Panc1 (cell line): ENCODE measurements around the gene SYF2. TPM values are rescaled to one million over a fixed set of nuclear protein-coding genes. Genes with fewer than 3 reads are reported as not detected.

ENCODE experiments used
- ATAC-seq: fragments of 200-7000 bp; cut with Tn5 transposase; 2 replicates; pipeline ENCODE4 v1.9.1; 2020; ENCODE audit warnings: mild to moderate bottlenecking, moderate library complexity
- BruUV-seq: library from RNA; stranded (reverse); fragments of 400-500 nt; replicated peaks from 2 replicates; lab custom pipeline; 2021; lab: Mats Ljungman, UMichigan
- CTCF ChIA-PET: fragments of 300-600 bp; sonication (Branson Sonifier 250); formaldehyde crosslinking; loops from one replicate; lab custom pipeline; 2022; ENCODE audit warnings: antibody characterized with exemption; lab: Charles Lee
- POLR2A ChIA-PET: fragments of 300-600 bp; sonication (Branson Sonifier 250); formaldehyde crosslinking; loops from one replicate; lab custom pipeline; 2022; ENCODE audit warnings: antibody characterized with exemption; lab: Charles Lee
- DNase-seq: peaks from one replicate; pipeline ENCODE4 v3.0.0-alpha.2; 2010; ENCODE audit warnings: low read depth, low spot score
- H3K27ac ChIP-seq: 2 replicates; pipeline ENCODE4 v1.5.1; 2011; ENCODE audit warnings: mild to moderate bottlenecking, low read length, inconsistent platforms
- H3K27me3 ChIP-seq: fragments of 200-500 bp; sonication (Bioruptor generic); 2 replicates; pipeline ENCODE4 v1.6.0; 2014; ENCODE audit warnings: low read length, inconsistent platforms; ENCODE audit not compliant: control insufficient read depth, insufficient read depth
- H3K36me3 ChIP-seq: fragments of 200-500 bp; sonication (Bioruptor generic); 2 replicates; pipeline ENCODE4 v1.5.1; 2014; ENCODE audit warnings: inconsistent platforms, mild to moderate bottlenecking, low read length, moderate library complexity; ENCODE audit not compliant: control insufficient read depth, insufficient read depth
- H3K4me1 ChIP-seq: 2 replicates; pipeline ENCODE4 v1.5.1; 2011; ENCODE audit warnings: inconsistent platforms, mild to moderate bottlenecking, low read length, moderate library complexity; ENCODE audit not compliant: control insufficient read depth, insufficient read depth
- H3K4me3 ChIP-seq, 2 experiments: 2 replicates each; pipeline ENCODE4 v1.5.1; 2011 to 2012; ENCODE audit warnings: low read depth in 2 of 2, low read length in 2 of 2, mild to moderate bottlenecking in 2 of 2, inconsistent platforms in 1 of 2, moderate library complexity in 1 of 2
- H3K9me3 ChIP-seq: fragments of 200-500 bp; sonication (Bioruptor generic); 2 replicates; pipeline ENCODE4 v1.5.1; 2014; ENCODE audit warnings: low read depth, mild to moderate bottlenecking, inconsistent platforms, low read length, moderate library complexity; ENCODE audit not compliant: control insufficient read depth, insufficient read depth
- POLR2AphosphoS5 ChIP-seq: IDR thresholded peaks from 2 replicates; pipeline ENCODE4 v1.6.1; 2012; ENCODE audit warnings: mild to moderate bottlenecking, low read depth, low read length, moderate library complexity
- REST ChIP-seq, 2 experiments: IDR thresholded peaks; 2 replicates each; pipeline ENCODE4 v1.6.1; 2011 to 2012; ENCODE audit warnings: low read depth in 2 of 2, control low read depth in 1 of 2, low read length in 1 of 2, mild to moderate bottlenecking in 1 of 2, moderate library complexity in 1 of 2; ENCODE audit not compliant: insufficient read depth in 1 of 2
- SIN3A ChIP-seq: IDR thresholded peaks from 2 replicates; pipeline ENCODE4 v1.6.1; 2012; ENCODE audit warnings: low read depth, mild to moderate bottlenecking, low read length, moderate library complexity, borderline replicate concordance; ENCODE audit not compliant: insufficient read depth
- TCF7L2 ChIP-seq: IDR thresholded peaks from 2 replicates; pipeline ENCODE4 v1.6.1; 2011; ENCODE audit warnings: mild to moderate bottlenecking, low read depth, low read length, inconsistent platforms
- in situ Hi-C: cut with HindIII; loops from 2 replicates; pipeline ENCODE4 v1.10.0; 2016; ENCODE audit warnings: low sequenced_read_pairs, low pct_unique_long_range_greater_than_20kb
- intact Hi-C: fragments of 100-400 bp; cut with micrococcal nuclease; formaldehyde crosslinking; loops from one replicate; pipeline ENCODE4 v1.10.0; 2022; ENCODE audit not compliant: unreplicated experiment
- total RNA-seq: library from RNA; stranded (reverse); gene quantifications from one replicate; pipeline ENCODE4 v1.2.1, GENCODE V29; 2021; ENCODE audit not compliant: unreplicated experiment
- TF ChIP-seq, protein P1 (sequence below): fragments of 450-650 bp; IDR thresholded peaks from 2 replicates; pipeline ENCODE4 v1.5.1; 2017; ENCODE audit warnings: mild to moderate bottlenecking

Gene SYF2
- total RNA-seq, 1 experiment from 2014 or later: 28.9 TPM

DNA sequence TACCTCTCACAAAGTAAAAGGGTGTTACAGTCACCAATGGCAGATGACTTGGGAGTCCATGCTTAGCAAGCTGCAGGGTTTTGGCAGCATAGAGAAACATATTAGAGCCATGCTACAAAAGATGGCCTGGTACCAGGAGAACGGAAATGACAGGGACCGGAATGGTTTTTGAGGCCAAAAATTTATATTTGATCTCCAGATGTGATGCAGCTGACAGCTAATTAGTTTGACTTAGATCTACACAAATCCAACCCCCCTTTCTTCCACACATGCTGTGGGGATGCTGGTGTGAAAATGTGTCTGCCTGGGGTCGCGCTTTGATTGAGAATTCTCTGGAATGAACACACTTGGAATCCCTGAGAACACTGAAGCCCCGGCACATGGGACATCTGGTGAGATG lies 26.5 kb downstream of the SYF2 start:
- BruUV-seq: no TSS peak
- no peak for DNase-seq
- in situ Hi-C loops (no loop called here), intact Hi-C loops (loop anchor here (5.0 to 10.0 kb wide), 2 partner anchors 91 to 358 kb away; no protein-coding TSS in a partner anchor)
- ChIA-PET CTCF (interaction anchor here (0.6 to 2.1 kb wide), 3 partner anchors 9 to 169 kb away, joined by 3 to 11 read pairs (median 7); no protein-coding TSS in a partner anchor), POLR2A (interaction anchor here (0.5 to 0.6 kb wide), 3 partner anchors 8 to 210 kb away, joined by 4 to 6 read pairs (median 4); no protein-coding TSS in a partner anchor)
- H3K9me3 ChIP-seq: no peaks in the 10 kb centered on the region
- no peak overlapping the region for H3K27ac ChIP-seq
- H3K36me3 ChIP-seq: no peaks in the 10 kb centered on the region
- H3K4me3 ChIP-seq: no peak overlapping the region
- H3K27me3 ChIP-seq: no peaks in the 10 kb centered on the region
- TF ChIP-seq SIN3A: no peak
- TF ChIP-seq POLR2AphosphoS5: no peak
- no peak for TF ChIP-seq REST (IDR thresholded peaks at IDR 0.05; ENCODE audit: insufficient read depth in 1 of 2, low read depth in 2 of 2, low read length in 1 of 2)
- TF ChIP-seq, protein P1, sequence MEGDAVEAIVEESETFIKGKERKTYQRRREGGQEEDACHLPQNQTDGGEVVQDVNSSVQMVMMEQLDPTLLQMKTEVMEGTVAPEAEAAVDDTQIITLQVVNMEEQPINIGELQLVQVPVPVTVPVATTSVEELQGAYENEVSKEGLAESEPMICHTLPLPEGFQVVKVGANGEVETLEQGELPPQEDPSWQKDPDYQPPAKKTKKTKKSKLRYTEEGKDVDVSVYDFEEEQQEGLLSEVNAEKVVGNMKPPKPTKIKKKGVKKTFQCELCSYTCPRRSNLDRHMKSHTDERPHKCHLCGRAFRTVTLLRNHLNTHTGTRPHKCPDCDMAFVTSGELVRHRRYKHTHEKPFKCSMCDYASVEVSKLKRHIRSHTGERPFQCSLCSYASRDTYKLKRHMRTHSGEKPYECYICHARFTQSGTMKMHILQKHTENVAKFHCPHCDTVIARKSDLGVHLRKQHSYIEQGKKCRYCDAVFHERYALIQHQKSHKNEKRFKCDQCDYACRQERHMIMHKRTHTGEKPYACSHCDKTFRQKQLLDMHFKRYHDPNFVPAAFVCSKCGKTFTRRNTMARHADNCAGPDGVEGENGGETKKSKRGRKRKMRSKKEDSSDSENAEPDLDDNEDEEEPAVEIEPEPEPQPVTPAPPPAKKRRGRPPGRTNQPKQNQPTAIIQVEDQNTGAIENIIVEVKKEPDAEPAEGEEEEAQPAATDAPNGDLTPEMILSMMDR: no peak
- TF ChIP-seq TCF7L2: no peak
- ATAC-seq: no peak
- no peaks in the 10 kb centered on the region for H3K4me1 ChIP-seq

DNA sequence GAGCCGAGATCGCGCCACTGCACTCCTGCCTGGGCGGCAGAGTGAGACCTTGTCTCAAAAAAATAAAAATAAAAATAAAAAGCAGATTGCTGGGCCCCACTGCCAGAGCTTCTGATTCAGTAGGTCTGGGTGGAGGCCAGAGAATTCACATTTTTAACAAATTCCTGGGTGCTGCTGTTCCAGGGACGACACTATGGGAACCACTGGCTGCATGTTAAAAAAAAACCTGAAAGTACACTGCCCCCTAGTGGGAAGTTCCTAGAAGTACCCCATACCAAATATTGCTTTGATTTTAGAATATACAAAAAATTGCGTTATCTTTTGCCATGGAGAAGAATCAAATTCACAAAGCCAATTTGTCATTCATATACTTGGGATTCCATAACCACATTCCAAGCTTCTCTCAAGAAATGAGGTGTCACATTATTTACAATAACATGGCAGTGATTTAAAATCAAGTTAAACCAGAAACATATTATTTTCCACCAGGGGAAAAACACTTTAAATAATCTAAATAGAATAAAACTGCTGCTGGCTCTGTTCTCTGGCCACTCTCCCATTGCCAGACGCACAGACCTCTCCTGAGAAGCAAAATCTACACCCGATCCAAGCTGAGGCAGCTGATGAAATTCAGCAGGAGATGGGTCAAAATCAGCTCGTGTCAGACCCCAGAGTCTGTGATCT lies 27.4 kb downstream of the SYF2 start:
- Histone ChIP-seq H3K36me3 (no peaks in the 10 kb centered on the region), H3K4me1 (no peaks in the 10 kb centered on the region), H3K4me3 (no peak overlapping the region), H3K27ac (no peak overlapping the region), H3K9me3 (no peaks in the 10 kb centered on the region), H3K27me3 (no peaks in the 10 kb centered on the region)
- TF ChIP-seq SIN3A (no peak), REST (IDR thresholded peaks at IDR 0.05; ENCODE audit: insufficient read depth in 1 of 2, low read depth in 2 of 2, low read length in 1 of 2) (no peak), TCF7L2 (no peak), POLR2AphosphoS5 (no peak)
- TF ChIP-seq, protein P1: peak; percentile 82
- no TSS peak for BruUV-seq
- POLR2A ChIA-PET: interaction anchor here (0.7 kb wide), 2 partner anchors 163 to 617 kb away, joined by 3 read pairs; no protein-coding TSS in a partner anchor
- intact Hi-C loops: loop anchor here (5.0 to 10.0 kb wide), 3 partner anchors 90 to 358 kb away; no protein-coding TSS in a partner anchor
- in situ Hi-C loops: no loop called here
- CTCF ChIA-PET: interaction anchor here (0.7 to 2.1 kb wide), 2 partner anchors 168 to 350 kb away, joined by 3 to 7 read pairs; no protein-coding TSS in a partner anchor
- ATAC-seq: no peak
- no peak for DNase-seq
